COLO829 (cell line): ENCODE measurements around the gene ZNF624.
A peak's percentile ranks its signal among the peaks of the same experiment; 100 is the strongest.

Source experiments
- DNase-seq: peaks from one replicate; pipeline ENCODE4 v3.0.0; 2012; ENCODE audit warnings: low spot score

ZNF624 gene

GRCh38 chr17:16593356-16594102, 60.1 kb downstream of the ZNF624 start:
- DNase-seq: no peak

GRCh38 chr17:16589097-16589969, 64.3 kb downstream of the ZNF624 start:
- peak; percentile 94 for DNase-seq

- no peak for DNase-seq
These were observed 67.9 kb downstream of the ZNF624 start for GRCh38 chr17:16585796-16586195.

- peak; percentile 63 for DNase-seq
These were observed 69.2 kb downstream of the ZNF624 start for GRCh38 chr17:16584273-16584995.

- DNase-seq: no peak
These were observed 69.9 kb downstream of the ZNF624 start for GRCh38 chr17:16583781-16584180.

GRCh38 chr17:16573466-16573865, 80.2 kb downstream of the ZNF624 start:
- no peak for DNase-seq
